Osteoblast (primary cell): ENCODE measurements around the gene DRC7. TPM values are rescaled to one million over a fixed set of nuclear protein-coding genes. Genes with fewer than 3 reads are reported as not detected.

ENCODE experiments used
- DNase-seq: peaks from one replicate; pipeline ENCODE4 v3.0.0; 2011; ENCODE audit warnings: low spot score, mixed read lengths; ENCODE audit not compliant: insufficient read length; ENCODE audit errors: missing footprints
- H2AFZ ChIP-seq: 2 replicates; pipeline ENCODE4 v1.6.0; 2011; ENCODE audit warnings: mild to moderate bottlenecking, low read length
- H3K27ac ChIP-seq: 2 replicates; pipeline ENCODE4 v1.5.1; 2011; ENCODE audit warnings: mild to moderate bottlenecking, low read depth, low read length, moderate library complexity
- H3K27me3 ChIP-seq: 2 replicates; pipeline ENCODE4 v1.6.0; 2012; ENCODE audit warnings: mild to moderate bottlenecking, control low read depth, inconsistent platforms, low read length, moderate library complexity; ENCODE audit not compliant: insufficient read depth
- H3K36me3 ChIP-seq: 2 replicates; pipeline ENCODE4 v1.5.1; 2011; ENCODE audit warnings: mild to moderate bottlenecking, low read length, control low read depth, moderate library complexity; ENCODE audit not compliant: insufficient read depth
- H3K4me1 ChIP-seq: 2 replicates; pipeline ENCODE4 v1.5.1; 2011; ENCODE audit warnings: mild to moderate bottlenecking, low read length, control low read depth, moderate library complexity; ENCODE audit not compliant: insufficient read depth
- H3K4me2 ChIP-seq: 2 replicates; pipeline ENCODE4 v1.6.0; 2011; ENCODE audit warnings: mild to moderate bottlenecking, low read length; ENCODE audit not compliant: insufficient read depth
- H3K4me3 ChIP-seq: fragments of 200-600 bp; sonication (generic); 3 replicates; pipeline ENCODE4 v1.5.1; 2012; ENCODE audit warnings: mild to moderate bottlenecking, low read length, inconsistent platforms; ENCODE audit not compliant: insufficient read depth
- H3K79me2 ChIP-seq: 2 replicates; pipeline ENCODE4 v1.6.0; 2012; ENCODE audit warnings: mild to moderate bottlenecking, low read length, control low read depth, inconsistent platforms; ENCODE audit not compliant: insufficient read depth
- H3K9me3 ChIP-seq: 2 replicates; pipeline ENCODE4 v1.5.1; 2011; ENCODE audit warnings: low read depth, low read length, control low read depth
- H4K20me1 ChIP-seq: 2 replicates; pipeline ENCODE4 v1.6.0; 2012; ENCODE audit warnings: mild to moderate bottlenecking, low read length, control low read depth; ENCODE audit not compliant: insufficient read depth
- total RNA-seq: library from RNA; depleted of rRNA; stranded (reverse); fragments of >200 nt; gene quantifications from 2 replicates; pipeline ENCODE4 v1.2.3, GENCODE V29; 2012
- TF ChIP-seq, protein P1 (sequence below): IDR thresholded peaks from 2 replicates; pipeline ENCODE4 v1.5.1; 2011; ENCODE audit warnings: mild to moderate bottlenecking, low read depth, low read length, moderate library complexity; ENCODE audit errors: extremely low read depth

Gene DRC7
- total RNA-seq, 1 donor, result not detected

- Histone ChIP-seq H2AFZ (no peak overlapping the region), H3K4me2 (no peak overlapping the region), H3K4me1 (no peaks in the 10 kb centered on the region), H3K4me3 (no peak overlapping the region), H3K27ac (no peak overlapping the region), H3K27me3 (no peaks in the 10 kb centered on the region), H3K79me2 (no peaks in the 10 kb centered on the region), H3K36me3 (no peaks in the 10 kb centered on the region), H4K20me1 (no peaks in the 10 kb centered on the region), H3K9me3 (no peaks in the 10 kb centered on the region)
- no peak for DNase-seq
- TF ChIP-seq, protein P1, sequence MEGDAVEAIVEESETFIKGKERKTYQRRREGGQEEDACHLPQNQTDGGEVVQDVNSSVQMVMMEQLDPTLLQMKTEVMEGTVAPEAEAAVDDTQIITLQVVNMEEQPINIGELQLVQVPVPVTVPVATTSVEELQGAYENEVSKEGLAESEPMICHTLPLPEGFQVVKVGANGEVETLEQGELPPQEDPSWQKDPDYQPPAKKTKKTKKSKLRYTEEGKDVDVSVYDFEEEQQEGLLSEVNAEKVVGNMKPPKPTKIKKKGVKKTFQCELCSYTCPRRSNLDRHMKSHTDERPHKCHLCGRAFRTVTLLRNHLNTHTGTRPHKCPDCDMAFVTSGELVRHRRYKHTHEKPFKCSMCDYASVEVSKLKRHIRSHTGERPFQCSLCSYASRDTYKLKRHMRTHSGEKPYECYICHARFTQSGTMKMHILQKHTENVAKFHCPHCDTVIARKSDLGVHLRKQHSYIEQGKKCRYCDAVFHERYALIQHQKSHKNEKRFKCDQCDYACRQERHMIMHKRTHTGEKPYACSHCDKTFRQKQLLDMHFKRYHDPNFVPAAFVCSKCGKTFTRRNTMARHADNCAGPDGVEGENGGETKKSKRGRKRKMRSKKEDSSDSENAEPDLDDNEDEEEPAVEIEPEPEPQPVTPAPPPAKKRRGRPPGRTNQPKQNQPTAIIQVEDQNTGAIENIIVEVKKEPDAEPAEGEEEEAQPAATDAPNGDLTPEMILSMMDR, result no peak
Observed at GRCh38 chr16:57656342-57656955, 38.2 kb upstream of the DRC7 start.

DNA sequence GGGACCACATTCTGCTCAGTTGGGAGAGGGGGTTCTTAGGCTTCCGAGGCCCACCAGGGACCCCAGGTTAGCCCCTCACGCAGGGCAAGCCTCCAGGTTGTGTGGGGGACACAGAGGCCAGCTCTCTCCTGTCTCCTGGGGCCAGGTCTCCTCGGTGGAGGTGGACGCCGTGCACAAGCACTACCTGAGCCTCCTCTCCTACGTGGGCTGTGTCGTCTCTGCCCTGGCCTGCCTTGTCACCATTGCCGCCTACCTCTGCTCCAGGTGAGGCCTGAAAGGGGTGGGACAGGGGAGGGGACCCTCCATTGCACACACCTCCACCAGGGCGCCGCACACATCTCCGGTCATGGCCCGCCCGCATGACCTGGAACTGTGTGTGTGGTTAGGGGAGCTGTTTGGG is 37.4 kb upstream of the DRC7 start:
- TF ChIP-seq, protein P1, result no peak
- H3K79me2 ChIP-seq, result no peaks in the 10 kb centered on the region
- DNase-seq, result no peak

DNA sequence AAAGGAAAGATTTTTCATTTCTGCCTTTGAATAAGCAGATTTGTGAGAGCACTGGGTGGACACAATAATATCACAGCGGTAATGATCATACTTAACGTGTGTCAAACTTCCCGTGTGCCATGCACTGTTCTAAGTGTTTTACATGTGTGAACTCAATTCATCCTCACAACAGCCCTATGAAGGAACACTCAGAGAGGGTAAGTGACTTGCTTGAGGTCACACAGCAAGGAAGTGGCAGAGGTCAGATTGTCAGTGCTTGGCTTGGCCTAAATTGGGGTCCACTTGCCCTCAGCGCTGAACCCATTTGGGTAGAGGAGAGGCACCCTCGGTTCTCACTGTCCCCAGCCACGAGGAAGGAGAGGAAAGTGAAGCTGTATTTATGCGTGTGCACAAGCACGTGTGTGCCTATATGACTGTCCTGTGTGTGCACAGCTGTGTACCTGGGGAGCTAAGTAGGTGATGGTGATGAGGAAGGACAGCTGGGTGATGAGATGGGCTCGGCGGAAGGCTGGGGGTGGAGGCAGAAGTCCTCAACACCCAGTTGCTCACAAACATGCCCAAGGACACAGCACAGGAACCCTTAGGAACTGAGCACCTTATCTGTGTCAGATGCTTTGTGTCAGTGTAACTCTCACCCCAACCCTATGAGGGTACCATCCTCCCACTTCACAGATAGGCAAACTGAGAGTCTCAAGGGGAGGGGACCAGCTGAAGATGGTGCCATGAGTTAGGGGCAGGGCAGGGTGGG is 36.3 kb upstream of the DRC7 start:
- Histone ChIP-seq H3K36me3 (no peaks in the 10 kb centered on the region), H3K79me2 (no peaks in the 10 kb centered on the region), H3K27ac (no peak overlapping the region), H2AFZ (no peak overlapping the region), H3K4me1 (no peaks in the 10 kb centered on the region), H3K4me2 (no peak overlapping the region), H4K20me1 (no peaks in the 10 kb centered on the region), H3K27me3 (no peaks in the 10 kb centered on the region), H3K9me3 (no peaks in the 10 kb centered on the region), H3K4me3 (no peak overlapping the region)
- TF ChIP-seq, protein P1, result no peak
- no peak for DNase-seq

More for the DNA sequence above, 37.4 kb upstream of the DRC7 start:
- H3K4me1 ChIP-seq, result no peaks in the 10 kb centered on the region
- H2AFZ ChIP-seq, result no peak overlapping the region
- no peak overlapping the region for H3K27ac ChIP-seq
- H4K20me1 ChIP-seq, result no peaks in the 10 kb centered on the region
- H3K9me3 ChIP-seq, result no peaks in the 10 kb centered on the region
- H3K36me3 ChIP-seq, result no peaks in the 10 kb centered on the region
- H3K27me3 ChIP-seq, result no peaks in the 10 kb centered on the region
- no peak overlapping the region for H3K4me3 ChIP-seq
- H3K4me2 ChIP-seq, result no peak overlapping the region

DNA sequence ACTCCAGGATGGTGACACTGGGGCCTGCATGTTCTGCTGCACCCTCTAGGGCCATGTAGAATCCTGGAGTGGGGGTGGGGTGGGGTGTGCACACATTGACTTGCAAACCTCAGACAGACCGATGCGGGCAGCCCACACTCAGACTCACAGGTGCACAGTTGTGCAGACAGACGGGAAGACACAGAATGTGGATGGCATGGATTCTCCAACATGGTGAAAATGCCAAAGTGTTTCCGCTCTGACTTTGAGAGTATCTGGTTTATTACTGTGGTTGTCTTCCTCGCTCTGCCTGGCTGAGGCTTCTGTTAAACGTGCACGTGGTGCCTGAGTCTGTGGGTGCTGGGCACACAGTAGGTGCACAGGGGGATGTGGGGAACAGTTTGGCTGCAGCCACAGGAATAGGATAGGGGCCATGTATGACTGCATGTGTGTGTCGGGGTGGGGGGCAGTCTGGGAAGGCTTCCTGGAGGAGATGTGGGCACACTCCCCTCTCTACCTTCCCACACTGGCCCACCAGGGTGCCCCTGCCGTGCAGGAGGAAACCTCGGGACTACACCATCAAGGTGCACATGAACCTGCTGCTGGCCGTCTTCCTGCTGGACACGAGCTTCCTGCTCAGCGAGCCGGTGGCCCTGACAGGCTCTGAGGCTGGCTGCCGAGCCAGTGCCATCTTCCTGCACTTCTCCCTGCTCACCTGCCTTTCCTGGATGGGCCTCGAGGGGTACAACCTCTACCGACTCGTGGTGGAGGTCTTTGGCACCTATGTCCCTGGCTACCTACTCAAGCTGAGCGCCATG is 35.5 kb upstream of the DRC7 start:
- Histone ChIP-seq H3K9me3 (no peaks in the 10 kb centered on the region), H3K4me3 (no peak overlapping the region), H4K20me1 (no peaks in the 10 kb centered on the region), H2AFZ (no peak overlapping the region), H3K36me3 (no peaks in the 10 kb centered on the region), H3K4me1 (no peaks in the 10 kb centered on the region), H3K27me3 (no peaks in the 10 kb centered on the region), H3K4me2 (no peak overlapping the region), H3K79me2 (no peaks in the 10 kb centered on the region), H3K27ac (no peak overlapping the region)
- TF ChIP-seq, protein P1, result no peak
- no peak for DNase-seq
